Osteoblast (primary cell): ENCODE data around the gene RALA. TPM values are rescaled to one million over a fixed set of nuclear protein-coding genes. Genes with fewer than 3 reads are reported as not detected.

Source experiments
- DNase-seq: peaks from one replicate; pipeline ENCODE4 v3.0.0; 2011; ENCODE audit warnings: low spot score, mixed read lengths; ENCODE audit not compliant: insufficient read length; ENCODE audit errors: missing footprints
- H2AFZ ChIP-seq: 2 replicates; pipeline ENCODE4 v1.6.0; 2011; ENCODE audit warnings: mild to moderate bottlenecking, low read length
- H3K27ac ChIP-seq: 2 replicates; pipeline ENCODE4 v1.5.1; 2011; ENCODE audit warnings: mild to moderate bottlenecking, low read depth, low read length, moderate library complexity
- H3K27me3 ChIP-seq: 2 replicates; pipeline ENCODE4 v1.6.0; 2012; ENCODE audit warnings: mild to moderate bottlenecking, control low read depth, inconsistent platforms, low read length, moderate library complexity; ENCODE audit not compliant: insufficient read depth
- H3K36me3 ChIP-seq: 2 replicates; pipeline ENCODE4 v1.5.1; 2011; ENCODE audit warnings: mild to moderate bottlenecking, low read length, control low read depth, moderate library complexity; ENCODE audit not compliant: insufficient read depth
- H3K4me1 ChIP-seq: 2 replicates; pipeline ENCODE4 v1.5.1; 2011; ENCODE audit warnings: mild to moderate bottlenecking, low read length, control low read depth, moderate library complexity; ENCODE audit not compliant: insufficient read depth
- H3K4me2 ChIP-seq: 2 replicates; pipeline ENCODE4 v1.6.0; 2011; ENCODE audit warnings: mild to moderate bottlenecking, low read length; ENCODE audit not compliant: insufficient read depth
- H3K4me3 ChIP-seq: fragments of 200-600 bp; sonication (generic); 3 replicates; pipeline ENCODE4 v1.5.1; 2012; ENCODE audit warnings: mild to moderate bottlenecking, low read length, inconsistent platforms; ENCODE audit not compliant: insufficient read depth
- H3K79me2 ChIP-seq: 2 replicates; pipeline ENCODE4 v1.6.0; 2012; ENCODE audit warnings: mild to moderate bottlenecking, low read length, control low read depth, inconsistent platforms; ENCODE audit not compliant: insufficient read depth
- H3K9me3 ChIP-seq: 2 replicates; pipeline ENCODE4 v1.5.1; 2011; ENCODE audit warnings: low read depth, low read length, control low read depth
- H4K20me1 ChIP-seq: 2 replicates; pipeline ENCODE4 v1.6.0; 2012; ENCODE audit warnings: mild to moderate bottlenecking, low read length, control low read depth; ENCODE audit not compliant: insufficient read depth
- total RNA-seq: library from RNA; depleted of rRNA; stranded (reverse); fragments of >200 nt; gene quantifications from 2 replicates; pipeline ENCODE4 v1.2.3, GENCODE V29; 2012
- TF ChIP-seq, protein P1 (sequence below): IDR thresholded peaks from 2 replicates; pipeline ENCODE4 v1.5.1; 2011; ENCODE audit warnings: mild to moderate bottlenecking, low read depth, low read length, moderate library complexity; ENCODE audit errors: extremely low read depth

RALA gene
- total RNA-seq, 1 donor: 38.4 TPM

DNA sequence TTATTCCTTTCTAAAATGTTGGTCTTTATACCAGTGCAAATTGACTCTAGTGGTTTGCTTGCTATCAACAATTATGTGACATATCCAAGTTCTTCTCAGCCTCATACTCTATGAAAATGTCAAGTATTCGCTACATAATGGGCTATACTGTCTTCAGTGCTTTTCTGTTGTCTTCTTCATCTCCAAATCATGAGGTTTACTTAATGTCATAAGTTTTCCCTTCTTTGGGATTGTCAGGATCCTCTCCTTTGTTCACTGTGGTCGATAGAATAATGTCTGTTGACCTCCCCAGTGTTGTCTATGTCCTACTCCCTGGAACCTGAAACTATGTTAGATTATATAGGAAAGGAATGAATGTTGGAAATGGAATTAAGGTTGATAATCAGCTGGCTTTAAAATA lies 16.4 kb upstream of the RALA start:
- TF ChIP-seq, protein P1, sequence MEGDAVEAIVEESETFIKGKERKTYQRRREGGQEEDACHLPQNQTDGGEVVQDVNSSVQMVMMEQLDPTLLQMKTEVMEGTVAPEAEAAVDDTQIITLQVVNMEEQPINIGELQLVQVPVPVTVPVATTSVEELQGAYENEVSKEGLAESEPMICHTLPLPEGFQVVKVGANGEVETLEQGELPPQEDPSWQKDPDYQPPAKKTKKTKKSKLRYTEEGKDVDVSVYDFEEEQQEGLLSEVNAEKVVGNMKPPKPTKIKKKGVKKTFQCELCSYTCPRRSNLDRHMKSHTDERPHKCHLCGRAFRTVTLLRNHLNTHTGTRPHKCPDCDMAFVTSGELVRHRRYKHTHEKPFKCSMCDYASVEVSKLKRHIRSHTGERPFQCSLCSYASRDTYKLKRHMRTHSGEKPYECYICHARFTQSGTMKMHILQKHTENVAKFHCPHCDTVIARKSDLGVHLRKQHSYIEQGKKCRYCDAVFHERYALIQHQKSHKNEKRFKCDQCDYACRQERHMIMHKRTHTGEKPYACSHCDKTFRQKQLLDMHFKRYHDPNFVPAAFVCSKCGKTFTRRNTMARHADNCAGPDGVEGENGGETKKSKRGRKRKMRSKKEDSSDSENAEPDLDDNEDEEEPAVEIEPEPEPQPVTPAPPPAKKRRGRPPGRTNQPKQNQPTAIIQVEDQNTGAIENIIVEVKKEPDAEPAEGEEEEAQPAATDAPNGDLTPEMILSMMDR: no peak
- no peak overlapping the region for H3K27ac ChIP-seq
- peaks cover 23% of the 10 kb centered on the region for H3K4me1 ChIP-seq

DNA sequence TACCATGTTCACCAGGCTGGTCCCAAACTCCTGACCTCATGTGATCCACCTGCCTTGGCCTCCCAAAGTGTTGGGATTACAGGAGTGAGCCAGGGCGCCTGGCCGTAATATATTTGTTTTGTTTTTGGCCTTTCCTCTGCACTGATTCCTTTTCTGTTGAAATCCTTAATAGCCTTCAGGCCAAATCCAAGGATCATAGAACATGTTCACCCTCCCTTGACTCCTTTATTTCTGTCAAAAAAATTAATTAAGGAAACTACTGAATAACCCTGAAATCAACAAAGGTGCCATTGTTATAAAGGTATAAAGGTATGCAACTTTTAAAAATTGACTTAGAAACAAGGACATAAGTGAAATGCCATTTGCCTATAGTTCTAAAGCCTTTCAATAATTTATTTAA lies 15.5 kb upstream of the RALA start:
- Histone ChIP-seq H3K79me2 (no peaks in the 10 kb centered on the region), H3K4me3 (no peak overlapping the region), H3K4me1 (peaks cover 14% of the 10 kb centered on the region), H3K36me3 (no peaks in the 10 kb centered on the region), H3K9me3 (no peaks in the 10 kb centered on the region), H3K27ac (peak overlapping the region; percentile 55), H4K20me1 (no peaks in the 10 kb centered on the region), H3K27me3 (no peaks in the 10 kb centered on the region), H2AFZ (no peak overlapping the region), H3K4me2 (no peak overlapping the region)
- TF ChIP-seq, protein P1: no peak
- DNase-seq: no peak

More for the DNA sequence above, 16.4 kb upstream of the RALA start:
- H3K9me3 ChIP-seq: no peaks in the 10 kb centered on the region
- no peaks in the 10 kb centered on the region for H3K36me3 ChIP-seq
- no peak overlapping the region for H2AFZ ChIP-seq
- no peaks in the 10 kb centered on the region for H3K79me2 ChIP-seq
- H3K4me3 ChIP-seq: no peak overlapping the region
- no peak overlapping the region for H3K4me2 ChIP-seq
- H4K20me1 ChIP-seq: no peaks in the 10 kb centered on the region
- H3K27me3 ChIP-seq: no peaks in the 10 kb centered on the region
- no peak for DNase-seq

DNA sequence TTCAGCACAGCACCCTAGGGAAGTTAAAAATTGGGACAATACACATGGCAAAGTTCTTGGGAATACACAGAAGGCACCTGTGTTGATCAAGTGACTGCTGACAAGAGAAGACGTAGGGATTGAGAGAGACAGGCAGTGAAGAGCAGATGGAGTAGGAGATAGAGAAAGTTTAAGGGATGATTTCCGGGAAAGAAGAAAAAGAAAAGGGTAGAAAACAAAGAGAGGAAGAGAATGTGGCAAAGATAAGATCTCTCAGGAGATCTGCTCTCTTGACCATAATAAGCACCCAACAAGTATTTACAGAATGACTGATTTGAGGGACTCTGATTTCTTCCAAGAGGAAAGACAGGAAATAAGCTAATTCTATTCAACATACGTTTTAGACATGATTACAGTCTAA lies 15.1 kb upstream of the RALA start:
- no peaks in the 10 kb centered on the region for H3K27me3 ChIP-seq
- peaks cover 16% of the 10 kb centered on the region for H3K4me1 ChIP-seq
- no peak overlapping the region for H2AFZ ChIP-seq
- peak; percentile 58 for DNase-seq
- H3K79me2 ChIP-seq: no peaks in the 10 kb centered on the region
- H3K4me2 ChIP-seq: no peak overlapping the region
- no peaks in the 10 kb centered on the region for H3K36me3 ChIP-seq
- no peaks in the 10 kb centered on the region for H4K20me1 ChIP-seq
- no peak overlapping the region for H3K4me3 ChIP-seq
- H3K9me3 ChIP-seq: no peaks in the 10 kb centered on the region
- TF ChIP-seq, protein P1: no peak
- H3K27ac ChIP-seq: peak overlapping the region; percentile 55

DNA sequence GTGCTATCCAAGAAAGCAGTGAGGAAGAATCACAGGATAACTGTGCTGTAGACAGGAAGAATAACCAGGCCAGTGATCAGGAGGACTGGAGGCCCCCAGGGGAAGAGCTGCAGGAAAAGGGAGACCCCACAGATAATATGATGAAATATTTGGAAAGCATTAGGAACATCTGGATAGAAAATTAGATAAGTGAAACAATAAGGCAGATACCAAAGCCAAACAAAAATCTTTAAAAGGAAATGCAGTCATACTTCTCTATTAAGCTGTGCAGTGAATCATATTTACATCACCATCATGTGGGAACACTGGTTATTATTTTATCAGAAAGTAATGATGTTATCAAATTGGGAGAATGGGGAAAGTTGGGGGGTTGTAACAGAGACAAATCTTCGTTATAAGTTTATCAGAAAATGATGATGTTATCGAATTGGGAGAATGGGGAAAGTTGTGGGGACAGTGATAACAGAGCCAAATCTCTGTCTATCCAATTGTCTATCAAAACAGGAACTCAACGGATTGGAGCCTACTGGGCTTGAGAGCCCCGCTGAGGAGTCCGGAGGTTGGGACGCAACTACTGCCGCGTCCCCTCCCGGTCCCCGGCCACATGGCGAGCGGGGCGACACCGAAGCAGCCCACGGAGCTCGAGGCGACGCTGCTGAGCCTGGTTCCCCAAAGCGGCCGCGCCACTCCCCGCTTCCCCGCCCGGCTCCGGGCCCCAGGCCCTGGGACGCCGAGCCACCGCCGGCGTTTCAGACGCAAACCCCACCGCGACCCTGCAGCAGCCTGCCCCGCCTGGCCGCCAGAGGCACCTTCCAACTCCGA lies 14.0 kb upstream of the RALA start:
- H3K9me3 ChIP-seq: no peaks in the 10 kb centered on the region
- TF ChIP-seq, protein P1: no peak
- H3K4me1 ChIP-seq: peaks cover 23% of the 10 kb centered on the region
- H3K27ac ChIP-seq: peak overlapping the region; percentile 55
- peak overlapping the region; percentile 52 for H3K4me2 ChIP-seq
- H3K4me3 ChIP-seq: peak overlapping the region; percentile 20
- no peaks in the 10 kb centered on the region for H3K27me3 ChIP-seq
- no peaks in the 10 kb centered on the region for H3K79me2 ChIP-seq
- no peaks in the 10 kb centered on the region for H3K36me3 ChIP-seq
- peak; percentile 88 for DNase-seq
- peak overlapping the region; percentile 16 for H2AFZ ChIP-seq
- H4K20me1 ChIP-seq: no peaks in the 10 kb centered on the region
